ENCODE data around the gene LAD1.

The LAD1 gene

DNA sequence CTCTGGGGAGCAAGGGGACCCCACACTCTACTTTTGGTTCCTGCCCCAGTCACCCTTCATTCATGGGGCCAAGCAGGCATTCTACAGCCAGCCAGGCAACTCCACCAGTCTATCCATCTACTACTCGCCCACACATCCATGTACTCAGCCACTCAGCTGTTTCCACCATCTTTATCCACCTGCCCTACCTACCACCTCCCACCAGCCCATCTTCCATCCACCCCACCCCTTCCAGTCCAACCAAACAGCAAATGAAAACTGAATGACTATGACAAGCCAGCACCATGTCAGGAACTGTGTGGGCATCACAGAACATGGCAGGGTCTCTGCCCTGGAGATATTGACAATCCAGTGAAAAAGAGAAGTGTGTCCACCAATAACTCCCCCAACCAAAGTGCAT lies 7.9 kb downstream of the LAD1 start:
- DNase-seq, result no peak

GRCh38 chr1:201389051-201389450 lies 10.1 kb downstream of the LAD1 start:
- DNase-seq, result no peak

DNA sequence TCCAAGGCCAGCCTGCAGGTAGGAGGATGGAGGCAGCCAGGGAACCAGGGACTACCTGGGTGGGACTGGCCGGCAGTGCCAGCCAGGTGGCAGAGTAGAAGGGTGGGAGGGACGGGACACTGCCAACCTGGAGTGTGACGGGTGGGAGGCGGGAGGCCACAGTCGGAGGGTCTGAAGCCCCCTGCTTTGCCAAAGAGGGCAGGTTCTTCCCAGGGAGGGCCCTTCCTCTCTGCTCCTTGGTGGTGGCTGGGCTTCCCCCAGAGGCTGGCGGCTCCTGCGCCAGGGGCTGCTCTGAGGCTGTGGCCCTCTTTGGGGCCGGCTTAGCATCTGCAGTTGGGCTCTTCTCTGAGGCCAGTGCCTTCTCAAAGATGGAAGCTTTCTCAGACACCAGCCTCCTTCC lies 12.9 kb downstream of the LAD1 start:
- no peak for DNase-seq

GRCh38 chr1:201385299-201385891 lies 13.7 kb downstream of the LAD1 start:
- DNase-seq, result peak; percentile 21

DNA sequence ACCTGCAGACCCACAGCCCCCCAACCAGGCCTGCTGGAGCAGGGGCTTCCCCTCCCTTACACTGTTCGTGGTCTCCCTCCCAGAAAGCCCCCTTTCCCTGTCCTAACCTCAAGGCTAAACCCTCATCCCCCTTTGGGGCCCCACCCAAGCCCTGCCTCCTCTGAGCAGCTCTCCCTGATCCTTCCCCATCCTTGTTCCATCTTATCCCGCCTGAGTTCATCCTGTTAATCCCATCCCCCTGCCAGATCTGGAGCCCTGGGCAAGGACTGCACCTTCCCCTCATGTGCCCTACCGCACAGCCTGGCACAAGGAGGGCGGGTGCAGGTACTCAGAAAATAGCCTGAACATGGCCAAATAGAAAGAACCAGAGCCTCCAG lies 14.7 kb downstream of the LAD1 start:
- DNase-seq, result no peak

- DNase-seq, result peak; percentile 95
Observed at GRCh38 chr1:201383647-201384405, 15.3 kb downstream of the LAD1 start.

- no peak for DNase-seq
Observed at GRCh38 chr1:201381130-201381529, 18.0 kb downstream of the LAD1 start.

DNA sequence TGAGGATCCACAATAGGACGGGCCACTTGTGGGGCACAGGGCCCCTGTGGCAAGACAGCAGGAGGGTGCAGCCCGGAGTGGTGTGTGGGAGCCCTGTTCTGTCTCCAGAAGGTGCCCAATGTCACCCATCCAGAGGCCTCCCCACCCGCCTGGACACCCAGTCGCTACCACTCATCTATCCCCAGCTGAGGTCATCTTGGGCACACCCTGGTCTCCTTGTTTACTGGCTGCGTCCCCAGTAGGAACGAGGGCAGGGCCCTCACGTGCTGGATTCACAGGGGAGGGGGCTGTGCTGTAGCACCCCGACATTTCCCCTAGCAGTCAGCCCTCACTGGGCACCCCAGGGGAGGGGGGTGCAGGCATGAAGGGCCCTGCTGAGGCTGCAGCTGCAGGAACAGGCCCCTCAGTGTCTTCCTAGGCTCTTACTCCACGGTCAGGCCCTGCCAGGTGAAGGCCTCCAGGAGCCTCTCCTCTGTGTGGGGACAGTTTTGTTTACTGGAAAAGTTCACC lies 19.3 kb downstream of the LAD1 start:
- DNase-seq, result no peak

- no peak for DNase-seq
Observed at GRCh38 chr1:201378804-201379203, 20.3 kb downstream of the LAD1 start.

DNA sequence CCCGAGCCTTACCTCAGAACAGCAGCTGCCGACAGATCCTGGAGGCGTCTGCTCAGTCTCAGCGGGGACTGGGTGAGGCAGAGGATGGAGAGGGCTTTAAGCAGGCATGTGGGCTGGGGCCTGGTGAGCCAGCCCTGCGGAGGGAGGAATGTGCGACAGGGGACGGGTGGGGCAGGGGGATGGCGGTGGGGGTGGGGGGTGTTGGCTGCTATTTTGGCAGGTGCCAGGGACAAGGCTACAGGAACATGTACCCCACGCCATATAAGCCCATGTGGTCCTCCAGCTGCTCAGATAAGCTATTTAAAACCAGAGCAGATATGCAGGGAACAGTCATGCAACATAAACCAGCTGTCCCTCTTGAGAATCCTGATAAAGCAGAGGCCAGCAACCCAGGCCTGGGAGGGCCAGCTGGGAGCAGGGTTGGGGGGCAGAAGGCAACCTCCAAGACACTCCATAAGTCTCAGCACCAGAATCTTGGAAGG lies 21.5 kb downstream of the LAD1 start, which contains the start of gene TNNT2:
TNNT2 (minus strand) TSS at position 70 of the 482 bp plus-strand sequence. CDS start 4,426 bp downstream, outside the sequence.
- DNase-seq, result no peak

DNA sequence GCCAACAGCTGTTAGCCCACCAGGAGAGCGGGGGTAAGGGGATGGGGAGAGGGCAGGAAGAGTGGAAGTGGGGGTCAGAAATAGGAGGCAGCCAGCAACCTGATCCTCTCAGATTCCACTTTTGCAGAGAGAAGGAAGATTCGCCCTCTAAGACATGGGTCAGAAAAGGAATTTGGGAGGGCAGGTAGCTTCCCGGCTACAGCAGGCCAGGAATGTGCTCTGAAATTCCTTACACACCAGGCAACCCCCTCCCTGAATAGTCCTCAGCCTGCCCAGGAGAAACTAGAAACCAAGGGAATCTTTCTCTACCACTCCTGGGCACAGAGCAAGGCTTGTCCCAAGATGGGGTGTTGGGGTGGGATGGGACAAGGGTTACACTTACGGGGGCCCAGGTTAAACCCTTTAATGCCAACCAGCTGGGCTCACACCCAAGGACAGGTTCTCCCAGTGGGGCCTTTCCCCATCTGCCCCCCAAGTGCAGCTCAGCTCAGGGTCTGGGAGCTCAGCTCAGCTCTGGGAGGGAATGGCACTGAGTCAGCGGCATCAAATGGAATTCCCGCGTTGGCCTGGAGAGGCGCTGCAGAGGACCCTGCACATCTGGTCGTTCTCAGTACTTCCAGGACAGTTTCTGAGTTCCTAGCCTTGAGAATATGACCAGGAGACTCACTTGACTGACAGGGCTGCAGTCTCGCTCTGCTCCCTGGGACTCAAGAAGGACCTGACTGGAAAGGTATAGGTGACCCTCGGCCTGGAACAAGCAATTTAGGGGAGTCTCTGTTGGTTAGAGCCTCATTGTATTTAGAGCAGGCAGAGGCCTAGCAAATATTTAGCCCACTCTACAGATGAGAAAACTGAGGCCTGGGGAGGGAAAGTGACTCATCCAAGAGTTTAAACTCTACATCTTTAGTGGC lies 22.4 kb downstream of the LAD1 start:
- peak; percentile 44 for DNase-seq

GRCh38 chr1:201376107-201376463 lies 23.0 kb downstream of the LAD1 start:
- DNase-seq, result no peak

DNA sequence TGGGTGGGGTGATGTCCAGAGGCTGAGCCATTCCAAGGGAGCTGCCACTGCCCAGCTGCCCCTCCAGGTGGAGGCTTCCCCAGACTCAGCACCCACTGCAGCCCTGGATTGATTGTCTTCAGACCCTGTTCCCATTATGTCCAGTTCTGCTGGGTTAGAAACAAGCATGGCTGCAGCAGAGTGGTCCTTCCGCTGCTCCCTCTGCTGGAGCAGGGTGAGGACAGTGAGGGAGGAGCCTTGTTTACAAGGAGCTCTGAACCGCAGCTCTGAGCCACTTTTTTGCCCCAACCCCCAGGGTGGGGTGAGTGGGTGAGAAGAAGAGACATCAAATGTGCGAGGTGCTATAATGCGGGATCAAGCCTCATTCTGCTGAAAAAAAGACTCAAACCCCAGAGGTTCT lies 24.0 kb downstream of the LAD1 start:
- no peak for DNase-seq

GRCh38 chr1:201374364-201374763 lies 24.8 kb downstream of the LAD1 start:
- DNase-seq, result no peak

- no peak for DNase-seq
Observed at GRCh38 chr1:201371792-201372191, 27.3 kb downstream of the LAD1 start.

GRCh38 chr1:201371276-201371675 lies 27.8 kb downstream of the LAD1 start:
- DNase-seq, result no peak

DNA sequence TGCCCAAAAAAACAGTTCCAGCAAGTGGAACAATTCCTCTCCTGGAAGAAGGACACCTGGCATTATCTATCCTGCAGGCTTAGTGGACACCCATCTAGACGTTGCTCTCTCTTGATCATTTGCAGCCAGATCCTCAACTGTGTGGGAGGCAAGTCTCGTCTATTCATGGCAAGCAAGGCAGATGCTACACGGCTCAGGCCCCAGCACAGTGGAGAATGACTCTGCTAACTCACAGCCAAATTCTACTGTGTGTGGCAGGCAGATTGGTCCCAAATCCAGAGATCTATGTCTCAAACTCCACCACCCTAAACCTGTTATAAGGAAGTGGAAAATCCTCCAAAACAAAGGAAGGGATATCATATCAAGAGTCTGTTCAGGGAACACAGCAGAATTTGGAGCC lies 28.6 kb downstream of the LAD1 start:
- DNase-seq, result no peak

- no peak for DNase-seq
Observed at GRCh38 chr1:201369209-201369608, 29.9 kb downstream of the LAD1 start.

- no peak for DNase-seq
Observed at GRCh38 chr1:201366696-201367095, 32.4 kb downstream of the LAD1 start.

- no peak for DNase-seq
Observed at GRCh38 chr1:201365251-201365650, 33.9 kb downstream of the LAD1 start.

DNA sequence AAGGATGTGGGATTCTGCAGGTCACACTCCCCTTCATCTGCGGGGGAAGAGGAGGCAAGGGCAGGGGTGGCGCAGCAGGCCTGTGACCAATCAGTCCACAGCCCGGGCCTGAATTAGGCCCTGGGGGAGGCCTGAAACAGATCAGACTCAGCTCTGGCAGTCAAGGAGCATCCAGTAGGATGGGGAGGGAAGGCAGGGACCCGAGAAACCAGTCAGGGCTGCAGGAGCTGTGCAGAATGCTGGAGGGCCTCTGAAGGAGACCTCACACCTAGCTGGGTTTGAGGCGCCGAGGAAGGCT lies 34.4 kb downstream of the LAD1 start:
- no peak for DNase-seq

DNA sequence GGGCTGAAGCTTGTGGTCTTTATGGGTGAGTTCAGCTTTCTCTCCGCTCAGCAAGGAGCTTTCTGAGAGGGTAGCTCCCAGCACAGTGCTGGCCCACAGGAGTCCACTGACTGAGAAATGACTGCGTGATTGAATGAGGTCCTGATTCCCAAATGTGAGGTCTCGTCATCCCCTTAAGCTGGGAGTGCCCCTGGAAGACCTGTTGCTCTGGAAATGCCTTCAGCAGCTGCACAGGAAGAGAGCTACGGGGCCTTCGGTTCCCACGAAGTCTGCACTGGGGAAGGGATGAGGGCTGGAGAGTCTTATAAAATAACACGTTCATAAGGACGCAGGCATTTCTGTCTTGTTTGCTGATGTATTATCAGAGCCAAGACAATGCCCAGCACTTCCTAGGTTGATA lies 35.7 kb downstream of the LAD1 start:
- no peak for DNase-seq

DNA sequence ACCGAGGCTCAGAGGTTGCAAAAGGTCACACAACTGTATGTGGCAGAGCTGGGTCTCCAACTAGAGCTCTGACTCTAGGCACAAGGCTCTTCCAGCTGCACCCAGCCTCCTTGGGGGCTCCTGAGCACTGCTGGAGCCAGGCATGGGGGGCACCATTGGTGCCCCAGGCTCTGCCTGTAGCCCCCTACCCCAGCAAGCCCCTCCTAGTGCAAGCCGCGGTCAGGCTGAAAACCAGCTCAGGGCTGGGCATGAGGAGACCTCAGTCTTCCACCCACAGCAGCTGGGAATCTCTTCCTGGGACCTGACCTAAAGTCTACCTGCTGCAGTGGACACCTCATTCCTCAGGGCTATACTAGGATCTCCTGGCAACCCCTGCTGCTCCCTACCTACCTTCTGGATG lies 36.2 kb downstream of the LAD1 start:
- DNase-seq, result no peak

Data from fibroblast of skin of right biceps (primary cell).